GM21447 (cell line): ENCODE results near the gene ETFA.

ENCODE experiments used
- ATAC-seq: cut with Tn5 transposase; IDR thresholded peaks from one replicate; pipeline ENCODE4 v1.9.1; 2021; ENCODE audit not compliant: unreplicated experiment

Gene ETFA

DNA sequence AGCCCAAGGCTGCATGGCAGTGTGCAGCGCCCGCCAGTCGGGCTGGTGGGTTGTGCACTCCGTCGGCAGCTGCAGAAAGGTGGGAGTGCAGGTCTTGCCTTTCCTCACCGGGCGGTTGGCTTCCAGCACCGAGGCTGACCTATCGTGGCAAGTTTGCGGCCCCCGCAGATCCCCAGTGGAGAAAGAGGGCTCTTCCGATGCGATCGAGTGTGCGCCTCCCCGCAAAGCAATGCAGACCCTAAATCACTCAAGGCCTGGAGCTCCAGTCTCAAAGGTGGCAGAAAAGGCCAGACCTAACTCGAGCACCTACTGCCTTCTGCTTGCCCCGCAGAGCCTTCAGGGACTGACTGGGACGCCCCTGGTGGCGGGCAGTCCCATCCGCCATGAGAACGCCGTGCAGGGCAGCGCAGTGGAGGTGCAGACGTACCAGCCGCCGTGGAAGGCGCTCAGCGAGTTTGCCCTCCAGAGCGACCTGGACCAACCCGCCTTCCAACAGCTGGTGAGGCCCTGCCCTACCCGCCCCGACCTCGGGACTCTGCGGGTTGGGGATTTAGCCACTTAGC lies 29.6 kb upstream of the ETFA start:
- ATAC-seq: no peak

- ATAC-seq: no peak
Observed at GRCh38 chr15:76340198-76340802, 29.0 kb upstream of the ETFA start.

- no peak for ATAC-seq
Observed at GRCh38 chr15:76339305-76340197, 28.3 kb upstream of the ETFA start.

GRCh38 chr15:76338486-76339304 lies 27.4 kb upstream of the ETFA start:
- no peak for ATAC-seq

- no peak for ATAC-seq
Observed at GRCh38 chr15:76337696-76338485, 26.6 kb upstream of the ETFA start.

GRCh38 chr15:76337059-76337695 lies 25.9 kb upstream of the ETFA start:
- no peak for ATAC-seq

- ATAC-seq: peak; percentile 52
Observed at GRCh38 chr15:76336254-76337058, 25.2 kb upstream of the ETFA start, which contains the start of gene ISL2. TSS of gene ISL2 (plus strand) at chr15:76336773. CDS start at chr15:76336884, 111 bp downstream.

- ATAC-seq: no peak
Observed at GRCh38 chr15:76335307-76336253, 24.3 kb upstream of the ETFA start.

DNA sequence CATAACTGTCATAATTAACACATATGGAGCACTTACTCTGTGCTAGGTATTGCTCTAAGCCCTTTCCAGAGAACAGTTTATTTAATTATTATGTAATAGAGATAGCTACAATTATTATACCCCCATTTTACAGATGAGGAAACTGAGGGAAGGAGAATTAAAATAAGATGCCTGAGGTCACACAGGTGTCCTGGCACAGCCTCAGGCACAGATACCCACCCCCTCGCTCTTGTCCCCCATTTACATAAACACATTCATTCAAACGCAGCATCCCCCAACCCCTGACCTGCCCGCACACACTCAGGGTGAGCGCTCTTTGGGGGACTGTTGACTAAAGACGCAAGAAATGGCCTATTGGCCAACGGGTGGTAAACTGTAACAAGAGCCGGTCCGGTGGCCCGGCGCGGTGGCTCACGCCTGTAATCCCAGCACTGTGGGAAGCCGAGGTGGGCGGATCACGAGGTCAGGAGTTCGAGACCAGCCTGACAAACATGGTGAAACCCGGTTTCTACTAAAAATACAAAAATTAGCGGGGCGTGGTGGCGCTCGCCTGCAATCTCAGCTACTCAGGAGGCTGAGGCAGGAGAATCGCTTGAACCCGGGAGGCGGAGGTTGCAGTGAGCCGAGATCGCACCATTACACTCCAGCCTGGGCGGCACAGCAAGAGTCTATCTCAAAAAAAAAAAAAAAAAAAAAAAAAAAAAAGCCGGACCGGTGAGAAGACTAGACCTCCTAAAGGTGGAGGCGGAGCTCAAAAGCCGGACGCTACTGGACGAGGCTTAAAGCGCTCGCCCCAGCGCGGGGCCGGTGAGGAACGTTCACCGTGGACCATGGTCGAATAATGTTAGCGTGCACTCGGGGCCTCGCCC lies 23.4 kb upstream of the ETFA start:
- no peak for ATAC-seq

- ATAC-seq: no peak
Observed at GRCh38 chr15:76333720-76334437, 22.6 kb upstream of the ETFA start.

- ATAC-seq: no peak
Observed at GRCh38 chr15:76333309-76333708, 22.0 kb upstream of the ETFA start.

DNA sequence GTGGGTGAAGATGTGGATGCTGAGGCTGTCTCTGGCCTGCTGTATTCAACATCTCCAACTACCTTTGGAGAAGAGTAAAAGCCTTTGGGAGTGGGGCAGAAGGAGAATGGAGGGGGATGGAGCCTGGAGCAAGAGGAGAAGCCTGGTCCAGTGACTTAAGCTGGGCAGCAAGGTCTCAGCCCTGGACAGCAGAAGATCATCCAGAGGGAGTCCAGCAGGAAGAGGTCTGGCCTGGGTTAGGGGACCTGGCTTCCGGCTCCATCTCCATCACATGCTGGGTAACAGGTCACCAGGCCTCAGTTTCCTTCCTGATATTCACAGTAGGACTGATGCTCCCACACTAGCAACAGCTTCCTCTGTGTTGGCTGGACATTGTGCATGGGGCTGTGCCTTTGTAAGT lies 21.5 kb upstream of the ETFA start:
- no peak for ATAC-seq

DNA sequence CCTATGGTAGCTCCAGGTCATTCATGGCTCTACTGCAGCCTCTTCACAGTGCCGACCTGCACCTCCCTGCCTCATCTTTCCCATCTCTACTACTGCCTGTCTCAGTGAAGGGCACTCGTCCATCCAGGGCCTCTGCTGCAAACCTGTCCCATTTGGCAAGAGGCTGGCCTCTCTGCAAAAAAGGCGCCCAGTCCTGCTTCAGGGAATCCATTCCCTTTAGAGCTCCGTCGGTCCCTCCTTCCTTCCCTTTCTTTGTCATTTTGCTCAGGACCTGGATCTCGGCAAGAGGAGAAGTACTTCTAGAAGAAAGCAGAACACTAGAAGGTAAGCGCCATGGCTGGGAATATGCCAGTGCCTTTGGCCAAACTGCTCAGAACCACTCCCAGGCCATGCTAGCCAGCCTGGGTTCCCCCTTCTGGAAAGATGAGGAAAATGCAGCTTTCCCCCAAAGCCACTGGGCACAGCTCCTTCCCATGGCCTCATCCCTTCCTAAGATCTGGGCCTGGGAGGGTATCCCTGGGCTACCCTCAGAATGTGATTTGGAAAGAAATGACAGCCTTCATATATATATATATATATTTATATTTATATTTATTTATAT lies 18.9 kb upstream of the ETFA start:
- ATAC-seq: no peak

- ATAC-seq: no peak
Observed at GRCh38 chr15:76328958-76329357, 17.7 kb upstream of the ETFA start.

DNA sequence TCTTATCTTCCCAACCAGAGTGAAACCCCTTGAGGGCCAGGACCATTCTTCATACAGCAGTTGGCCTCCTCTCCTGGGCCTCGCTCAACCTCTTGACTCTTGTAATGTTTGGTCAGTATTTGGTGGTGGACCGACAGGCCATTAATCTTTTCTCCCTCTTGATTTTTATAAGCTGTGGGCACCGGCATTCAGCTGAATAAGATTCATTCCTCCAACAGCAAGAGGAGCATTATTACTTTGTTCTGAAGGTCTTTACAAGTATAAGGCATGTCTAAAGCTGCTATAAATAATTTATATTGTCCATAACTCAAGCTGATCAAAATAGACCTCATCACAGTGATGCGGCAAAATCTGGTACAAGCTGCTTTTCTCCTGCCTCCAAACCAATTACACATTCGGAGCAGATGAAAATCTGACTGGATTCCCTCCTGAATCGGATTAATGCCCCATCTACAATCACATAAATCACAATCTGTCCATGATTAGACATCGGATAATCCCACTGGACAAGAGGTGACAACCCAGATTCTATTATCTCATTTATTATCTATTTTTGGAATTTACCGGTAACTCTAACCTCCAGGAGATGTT lies 16.9 kb upstream of the ETFA start:
- ATAC-seq: no peak
